HepG2 (cell line): Measurements from ENCODE around the gene PRRT2. TPM values are rescaled to one million over a fixed set of nuclear protein-coding genes. Genes with fewer than 3 reads are reported as not detected.

Experiments
- HIC2 ChIP-seq: sonication (generic); formaldehyde crosslinking; IDR thresholded peaks from 2 replicates; pipeline ENCODE4 v1.9.0; 2022; ENCODE audit warnings: low read depth, missing genetic modification reagents
- HINFP ChIP-seq: sonication (generic); formaldehyde crosslinking; IDR thresholded peaks from 2 replicates; pipeline ENCODE4 v1.4.0; 2020; ENCODE audit warnings: low read depth, mild to moderate bottlenecking, missing genetic modification reagents
- POLR2AphosphoS2 ChIP-seq: IDR thresholded peaks from 2 replicates; pipeline ENCODE4 v1.6.1; 2011; ENCODE audit warnings: low read depth, low read length, improper control_type of control experiment
- RARA ChIP-seq: IDR thresholded peaks from 2 replicates; pipeline ENCODE4 v1.6.1; 2016; ENCODE audit warnings: missing genetic modification reagents, missing compliant biosample characterization
- RBAK ChIP-seq: sonication (generic); formaldehyde crosslinking; IDR thresholded peaks from 2 replicates; pipeline ENCODE4 v1.5.1; 2020; ENCODE audit warnings: mild to moderate bottlenecking, missing genetic modification reagents
- RBM22 ChIP-seq: fragments of 200-400 bp; formaldehyde crosslinking; optimal IDR thresholded peaks from 2 replicates; pipeline ENCODE3; 2017; ENCODE audit warnings: mild to moderate bottlenecking, low read length, moderate library complexity
- RFXANK ChIP-seq: IDR thresholded peaks from 2 replicates; pipeline ENCODE4 v1.6.1; 2016
- SRSF1 ChIP-seq: fragments of 200-400 bp; formaldehyde crosslinking; optimal IDR thresholded peaks from 2 replicates; pipeline ENCODE3; 2017; ENCODE audit warnings: mild to moderate bottlenecking, low read depth, low read length, moderate library complexity
- SRSF4 ChIP-seq: fragments of 200-400 bp; formaldehyde crosslinking; IDR thresholded peaks from one replicate; pipeline ENCODE4 v1.6.1; 2018; ENCODE audit warnings: mild to moderate bottlenecking, low read depth, low read length, moderate library complexity; ENCODE audit not compliant: poor library complexity, severe bottlenecking
- USF2 ChIP-seq, 2 experiments: sonication (generic) in 1 of 2; formaldehyde crosslinking in 1 of 2; IDR thresholded peaks; 2 replicates each; pipeline versions ENCODE4 v1.5.1 to v1.6.1; 2011 to 2020; ENCODE audit warnings: borderline replicate concordance in 1 of 2, low read depth in 1 of 2, low read length in 1 of 2, mild to moderate bottlenecking in 1 of 2, missing genetic modification reagents in 1 of 2, moderate library complexity in 1 of 2
- ZBTB7B ChIP-seq: sonication (generic); formaldehyde crosslinking; IDR thresholded peaks from 2 replicates; pipeline ENCODE4 v1.4.0; 2020; ENCODE audit warnings: missing genetic modification reagents
- ZNF207 ChIP-seq: fragments of 450-650 bp; IDR thresholded peaks from 2 replicates; pipeline ENCODE4 v1.6.1; 2016; ENCODE audit warnings: antibody characterized with exemption, borderline replicate concordance
- ZNF574 ChIP-seq: sonication (generic); formaldehyde crosslinking; IDR thresholded peaks from 2 replicates; pipeline ENCODE4 v1.4.0; 2020; ENCODE audit warnings: missing genetic modification reagents
- ZNF598 ChIP-seq: sonication (generic); formaldehyde crosslinking; IDR thresholded peaks from 2 replicates; pipeline ENCODE4 v1.5.1; 2020; ENCODE audit warnings: mild to moderate bottlenecking, missing genetic modification reagents, borderline replicate concordance
- ZNF790 ChIP-seq: sonication (generic); formaldehyde crosslinking; IDR thresholded peaks from 2 replicates; pipeline ENCODE4 v1.8.0; 2022; ENCODE audit warnings: missing genetic modification reagents, mild to moderate bottlenecking, borderline replicate concordance
- polyA plus RNA-seq, 8 experiments: library from polyadenylated mRNA; depleted of rRNA in 3 of 8; stranded (reverse) in 7 of 8; unstranded in 1 of 8; fragments of >200 nt; fragmentation: Illumina TruSeq in 4 of 8; extraction: Trizol in 4 of 8; gene quantifications; 2 replicates each; pipeline versions ENCODE4 v1.2.1 to v1.2.3, GENCODE V29; 2011 to 2016; ENCODE audit warnings: low read depth in 4 of 8, missing spikeins in 1 of 8, mixed read lengths in 1 of 8; ENCODE audit not compliant: insufficient read depth in 1 of 8
- total RNA-seq, 5 experiments: library from RNA; depleted of rRNA; stranded (reverse); fragments of >200 nt; fragmentation: Illumina TruSeq; extraction: Trizol; gene quantifications; 2 replicates each; pipeline ENCODE4 v1.2.3, GENCODE V29; 2016; ENCODE audit warnings: low read depth in 1 of 5

PRRT2 gene
- total and polyA plus RNA-seq, 2 of the 13 experiments (the other 11 are each of a cell fraction or from before 2014, with no cell fraction given): 0.51 to 1.1 TPM

- no peak; the same call in 1 of the 2 replicates for TF ChIP-seq ZNF574
- TF ChIP-seq RBM22: peak; percentile 61
- TF ChIP-seq POLR2AphosphoS2: no peak
- TF ChIP-seq ZBTB7B (CRISPR knock-in tag): no peak
- no peak for TF ChIP-seq ZNF598 (CRISPR knock-in tag)
- no peak for TF ChIP-seq ZNF790 (CRISPR knock-in tag)
- TF ChIP-seq RARA (CRISPR knock-in tag): no peak
- TF ChIP-seq HINFP (CRISPR knock-in tag): no peak
- TF ChIP-seq SRSF4: no peak
- no peak for TF ChIP-seq SRSF1
- TF ChIP-seq RBAK (CRISPR knock-in tag): no peak
- TF ChIP-seq RFXANK (CRISPR knock-in tag): no peak
- TF ChIP-seq ZNF207: no peak
- TF ChIP-seq USF2 (IDR thresholded peaks at IDR 0.05; ENCODE audit: low read depth, low read length): peak; percentile 82
- peak; percentile 46; the same call in 1 of the 2 replicates for TF ChIP-seq USF2 (CRISPR knock-in tag; IDR thresholded peaks at IDR 0.05; ENCODE audit: borderline replicate concordance)
- TF ChIP-seq HIC2 (CRISPR knock-in tag): no peak; the same call in 1 of the 2 replicates
- TF ChIP-seq, all 625 proteins: peak for 61
These were observed 9.0 kb downstream of the PRRT2 start (continued) for GRCh38 chr16:29820730-29821642.
